NCI-H1417 (cell line): ENCODE measurements around the gene CCDC40.

ENCODE experiments used
- DNase-seq, 3 experiments: peaks; one replicate each; lab custom pipeline; 2025; lab: John Stamatoyannopoulos, UW

The CCDC40 gene

DNA sequence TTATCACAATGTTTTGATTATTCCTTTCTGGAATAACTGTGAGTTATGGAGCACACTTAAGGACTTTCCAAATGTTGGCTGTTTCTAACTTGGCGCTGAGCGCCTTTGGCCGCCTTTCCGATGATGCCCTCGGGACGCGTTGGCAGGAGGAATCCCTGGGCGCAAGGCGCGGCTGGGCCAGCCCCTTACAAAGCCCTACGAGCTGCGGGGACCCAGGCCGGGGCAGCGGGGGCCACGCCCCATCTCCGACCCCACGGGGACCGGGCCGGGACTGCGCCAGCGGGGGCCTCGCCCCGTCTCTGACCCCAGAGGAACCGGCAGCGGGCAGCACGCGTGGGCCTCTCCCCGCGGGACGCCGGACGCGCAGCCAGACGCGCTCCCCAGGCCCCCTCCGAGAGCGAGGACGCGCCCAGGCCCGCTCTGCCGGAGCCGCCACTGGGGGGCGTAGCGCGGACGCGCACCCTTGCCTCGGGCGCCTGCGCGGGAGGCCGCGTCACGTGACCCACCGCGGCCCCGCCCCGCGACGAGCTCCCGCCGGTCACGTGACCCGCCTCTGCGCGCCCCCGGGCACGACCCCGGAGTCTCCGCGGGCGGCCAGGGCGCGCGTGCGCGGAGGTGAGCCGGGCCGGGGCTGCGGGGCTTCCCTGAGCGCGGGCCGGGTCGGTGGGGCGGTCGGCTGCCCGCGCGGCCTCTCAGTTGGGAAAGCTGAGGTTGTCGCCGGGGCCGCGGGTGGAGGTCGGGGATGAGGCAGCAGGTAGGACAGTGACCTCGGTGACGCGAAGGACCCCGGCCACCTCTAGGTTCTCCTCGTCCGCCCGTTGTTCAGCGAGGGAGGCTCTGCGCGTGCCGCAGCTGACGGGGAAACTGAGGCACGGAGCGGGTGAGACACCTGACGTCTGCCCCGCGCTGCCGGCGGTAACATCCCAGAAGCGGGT is 64.8 kb downstream of the CCDC40 start, which contains the start of gene GAA:
Gene GAA, plus strand, starts transcription at position 571 of the 935 bp plus-strand sequence. CDS start 3,006 bp downstream, outside the sequence.
- peak; percentile 90 to 93 (median 92) for DNase-seq

DNA sequence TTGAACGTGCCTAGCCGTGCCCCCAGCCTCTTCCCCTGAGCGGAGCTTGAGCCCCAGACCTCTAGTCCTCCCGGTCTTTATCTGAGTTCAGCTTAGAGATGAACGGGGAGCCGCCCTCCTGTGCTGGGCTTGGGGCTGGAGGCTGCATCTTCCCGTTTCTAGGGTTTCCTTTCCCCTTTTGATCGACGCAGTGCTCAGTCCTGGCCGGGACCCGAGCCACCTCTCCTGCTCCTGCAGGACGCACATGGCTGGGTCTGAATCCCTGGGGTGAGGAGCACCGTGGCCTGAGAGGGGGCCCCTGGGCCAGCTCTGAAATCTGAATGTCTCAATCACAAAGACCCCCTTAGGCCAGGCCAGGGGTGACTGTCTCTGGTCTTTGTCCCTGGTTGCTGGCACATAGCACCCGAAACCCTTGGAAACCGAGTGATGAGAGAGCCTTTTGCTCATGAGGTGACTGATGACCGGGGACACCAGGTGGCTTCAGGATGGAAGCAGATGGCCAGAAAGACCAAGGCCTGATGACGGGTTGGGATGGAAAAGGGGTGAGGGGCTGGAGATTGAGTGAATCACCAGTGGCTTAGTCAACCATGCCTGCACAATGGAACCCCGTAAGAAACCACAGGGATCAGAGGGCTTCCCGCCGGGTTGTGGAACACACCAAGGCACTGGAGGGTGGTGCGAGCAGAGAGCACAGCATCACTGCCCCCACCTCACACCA is 65.7 kb downstream of the CCDC40 start:
- DNase-seq: peak in 2 of 3 experiments; percentile 50 to 68

- no peak for DNase-seq
These were observed 66.4 kb downstream of the CCDC40 start for GRCh38 chr17:80102664-80103448.

DNA sequence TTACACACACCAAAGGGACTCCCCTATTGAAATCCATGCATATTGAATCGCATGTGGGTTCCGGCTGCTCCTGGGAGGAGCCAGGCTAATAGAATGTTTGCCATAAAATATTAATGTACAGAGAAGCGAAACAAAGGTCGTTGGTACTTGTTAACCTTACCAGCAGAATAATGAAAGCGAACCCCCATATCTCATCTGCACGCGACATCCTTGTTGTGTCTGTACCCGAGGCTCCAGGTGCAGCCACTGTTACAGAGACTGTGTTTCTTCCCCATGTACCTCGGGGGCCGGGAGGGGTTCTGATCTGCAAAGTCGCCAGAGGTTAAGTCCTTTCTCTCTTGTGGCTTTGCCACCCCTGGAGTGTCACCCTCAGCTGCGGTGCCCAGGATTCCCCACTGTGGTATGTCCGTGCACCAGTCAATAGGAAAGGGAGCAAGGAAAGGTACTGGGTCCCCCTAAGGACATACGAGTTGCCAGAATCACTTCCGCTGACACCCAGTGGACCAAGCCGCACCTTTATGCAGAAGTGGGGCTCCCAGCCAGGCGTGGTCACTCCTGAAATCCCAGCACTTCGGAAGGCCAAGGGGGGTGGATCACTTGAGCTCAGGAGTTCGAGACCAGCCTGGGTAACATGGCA is 67.1 kb downstream of the CCDC40 start:
- no peak for DNase-seq

GRCh38 chr17:80104321-80104955 is 68.0 kb downstream of the CCDC40 start:
- peak; percentile 85 to 94 (median 88) for DNase-seq

DNA sequence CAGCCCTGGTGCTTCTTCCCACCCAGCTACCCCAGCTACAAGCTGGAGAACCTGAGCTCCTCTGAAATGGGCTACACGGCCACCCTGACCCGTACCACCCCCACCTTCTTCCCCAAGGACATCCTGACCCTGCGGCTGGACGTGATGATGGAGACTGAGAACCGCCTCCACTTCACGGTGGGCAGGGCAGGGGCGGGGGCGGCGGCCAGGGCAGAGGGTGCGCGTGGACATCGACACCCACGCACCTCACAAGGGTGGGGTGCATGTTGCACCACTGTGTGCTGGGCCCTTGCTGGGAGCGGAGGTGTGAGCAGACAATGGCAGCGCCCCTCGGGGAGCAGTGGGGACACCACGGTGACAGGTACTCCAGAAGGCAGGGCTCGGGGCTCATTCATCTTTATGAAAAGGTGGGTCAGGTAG is 68.5 kb downstream of the CCDC40 start:
- peak in 1 of 3 experiments; percentile 46 for DNase-seq

DNA sequence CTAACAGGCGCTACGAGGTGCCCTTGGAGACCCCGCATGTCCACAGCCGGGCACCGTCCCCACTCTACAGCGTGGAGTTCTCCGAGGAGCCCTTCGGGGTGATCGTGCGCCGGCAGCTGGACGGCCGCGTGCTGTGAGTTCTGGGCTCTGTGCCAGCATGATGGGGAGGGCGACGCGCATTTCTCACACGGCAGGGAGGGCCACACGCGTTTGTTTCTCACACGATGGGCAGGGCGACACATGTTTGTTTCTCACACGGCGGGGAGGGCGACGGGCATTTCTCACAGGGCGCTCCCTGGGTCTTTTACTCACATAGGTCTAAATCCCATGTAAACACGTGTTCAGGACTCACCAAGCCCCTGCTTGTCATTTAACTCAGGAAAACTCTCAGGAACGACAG is 69.3 kb downstream of the CCDC40 start:
- peak; percentile 74 to 91 (median 76) for DNase-seq

GRCh38 chr17:80106176-80106575 is 69.7 kb downstream of the CCDC40 start:
- DNase-seq: peak in 1 of 3 experiments; percentile 60

DNA sequence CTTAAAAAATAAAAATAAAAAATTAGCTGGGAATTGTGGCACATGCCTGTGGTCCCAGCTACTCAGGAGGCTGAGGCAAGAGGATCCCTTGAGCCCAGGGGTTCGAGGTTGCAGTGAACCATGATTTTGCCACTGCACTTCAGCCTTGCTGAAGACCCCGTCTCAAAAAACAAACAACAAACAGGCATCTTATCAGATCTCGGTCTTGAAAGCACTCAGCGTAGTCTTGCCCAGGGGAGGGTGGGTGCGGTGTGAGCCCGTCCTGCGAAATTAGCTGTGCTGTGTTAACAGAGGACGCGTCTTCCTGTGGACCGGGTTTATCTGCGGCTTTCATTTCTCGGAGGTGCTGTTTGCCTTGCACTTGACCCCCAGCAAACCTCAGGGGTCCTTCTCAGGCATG is 70.3 kb downstream of the CCDC40 start:
- DNase-seq: no peak

DNA sequence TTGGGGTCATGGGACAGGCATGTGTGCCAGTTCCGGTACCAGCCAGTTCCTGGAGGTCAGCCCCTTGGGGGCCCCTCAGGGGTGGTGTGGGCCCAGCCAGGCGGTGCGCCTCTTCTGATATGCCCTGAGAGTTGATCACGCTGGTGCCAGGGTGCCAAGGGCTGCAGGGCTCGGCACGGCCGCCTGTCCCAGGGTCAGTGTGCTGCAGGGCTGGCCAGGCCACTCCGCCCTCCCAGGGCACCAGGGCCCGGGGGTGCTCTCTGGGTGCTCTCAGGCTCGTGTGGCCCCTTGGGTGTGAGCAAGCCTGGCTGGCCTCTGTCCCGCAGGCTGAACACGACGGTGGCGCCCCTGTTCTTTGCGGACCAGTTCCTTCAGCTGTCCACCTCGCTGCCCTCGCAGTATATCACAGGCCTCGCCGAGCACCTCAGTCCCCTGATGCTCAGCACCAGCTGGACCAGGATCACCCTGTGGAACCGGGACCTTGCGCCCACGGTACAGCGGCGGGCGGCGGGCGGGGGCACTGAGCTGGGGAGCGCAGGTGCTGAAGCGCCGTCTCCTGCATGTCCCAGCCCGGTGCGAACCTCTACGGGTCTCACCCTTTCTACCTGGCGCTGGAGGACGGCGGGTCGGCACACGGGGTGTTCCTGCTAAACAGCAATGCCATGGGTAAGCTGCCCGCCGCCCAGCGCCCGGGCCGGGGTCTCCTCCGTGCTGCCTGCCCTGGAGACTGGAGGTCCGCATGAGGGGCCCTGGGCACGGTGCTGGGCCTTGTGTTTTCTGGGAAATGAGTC is 71.0 kb downstream of the CCDC40 start:
- no peak for DNase-seq

- DNase-seq: no peak
These were observed 71.9 kb downstream of the CCDC40 start for GRCh38 chr17:80108036-80108971.

DNA sequence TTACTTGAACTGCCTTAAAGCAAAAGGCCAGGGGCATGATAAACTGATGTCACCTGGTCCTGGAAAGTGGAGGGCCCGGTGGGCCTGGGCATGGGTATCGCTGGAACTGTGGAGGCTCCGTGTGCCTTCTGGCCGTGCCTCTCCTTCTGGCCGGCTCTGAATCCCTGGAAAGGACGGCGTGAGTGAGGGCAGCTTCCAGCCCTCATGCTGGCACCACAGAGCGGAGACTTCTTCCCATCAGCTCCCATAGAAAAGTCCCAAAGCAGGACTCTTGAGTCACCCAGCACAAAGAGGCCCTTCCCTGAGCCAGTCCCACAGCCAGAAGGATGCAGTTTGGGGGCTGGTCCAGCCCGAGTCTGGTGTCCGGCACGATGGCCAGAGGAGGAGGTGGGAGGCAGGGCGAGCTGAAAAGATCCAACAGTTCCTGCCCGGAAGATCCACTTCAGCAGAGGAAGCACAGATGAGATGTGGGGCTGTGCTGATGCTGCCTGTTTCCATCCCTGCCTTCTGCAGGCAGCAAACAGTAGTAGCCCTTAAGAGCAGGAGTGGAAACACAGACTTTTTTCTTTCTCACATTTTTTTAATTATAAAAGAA is 72.7 kb downstream of the CCDC40 start:
- DNase-seq: no peak

DNA sequence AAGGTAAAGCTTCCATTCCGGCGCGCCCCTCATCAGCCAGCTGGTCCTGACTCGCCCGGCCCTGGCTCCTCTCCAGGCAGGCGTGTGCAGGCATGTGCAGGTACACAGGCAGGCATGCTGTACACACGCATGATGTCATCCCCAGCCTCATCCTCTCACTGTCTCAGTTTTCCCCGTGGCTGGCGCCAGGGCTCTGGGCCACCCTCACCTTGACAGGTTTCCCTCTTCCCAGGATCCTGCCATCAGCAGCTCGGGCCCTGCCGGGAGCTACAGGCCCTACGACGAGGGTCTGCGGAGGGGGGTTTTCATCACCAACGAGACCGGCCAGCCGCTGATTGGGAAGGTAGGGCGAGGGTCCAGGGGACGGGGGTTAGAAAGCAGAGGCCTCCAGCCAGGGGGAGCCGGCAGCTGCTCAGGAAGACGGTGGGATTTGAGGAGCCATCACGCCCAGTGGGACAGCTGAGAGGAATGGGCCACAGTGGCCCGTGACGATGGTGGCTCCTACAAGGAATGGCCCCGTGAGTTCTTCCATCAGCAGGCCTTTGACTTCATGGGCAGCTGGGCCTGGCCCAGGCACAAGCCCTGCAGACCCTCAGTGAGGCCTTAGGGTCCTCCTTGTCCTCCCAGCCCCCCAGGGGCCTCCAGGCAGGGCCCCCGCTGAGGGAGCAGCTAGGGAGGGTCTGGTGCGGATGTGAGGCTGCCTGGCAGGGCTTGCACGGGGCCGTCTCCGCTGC is 73.4 kb downstream of the CCDC40 start:
- DNase-seq: peak; percentile 22 to 72 (median 29)

DNA sequence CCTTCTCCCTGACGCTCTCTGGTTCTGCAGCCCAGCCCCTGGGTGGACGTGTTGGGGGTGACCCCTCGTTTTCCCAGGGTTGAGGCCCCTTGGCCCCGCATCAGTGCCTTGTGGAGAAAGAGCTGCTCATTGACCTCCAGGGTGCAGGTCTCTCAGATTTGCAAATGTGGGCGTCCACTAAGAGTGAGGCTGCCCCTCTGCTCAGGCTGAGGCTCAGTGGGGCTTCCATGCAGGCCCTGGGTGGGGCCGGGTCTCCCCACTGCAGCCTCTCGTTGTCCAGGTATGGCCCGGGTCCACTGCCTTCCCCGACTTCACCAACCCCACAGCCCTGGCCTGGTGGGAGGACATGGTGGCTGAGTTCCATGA is 74.0 kb downstream of the CCDC40 start:
- DNase-seq: no peak

DNA sequence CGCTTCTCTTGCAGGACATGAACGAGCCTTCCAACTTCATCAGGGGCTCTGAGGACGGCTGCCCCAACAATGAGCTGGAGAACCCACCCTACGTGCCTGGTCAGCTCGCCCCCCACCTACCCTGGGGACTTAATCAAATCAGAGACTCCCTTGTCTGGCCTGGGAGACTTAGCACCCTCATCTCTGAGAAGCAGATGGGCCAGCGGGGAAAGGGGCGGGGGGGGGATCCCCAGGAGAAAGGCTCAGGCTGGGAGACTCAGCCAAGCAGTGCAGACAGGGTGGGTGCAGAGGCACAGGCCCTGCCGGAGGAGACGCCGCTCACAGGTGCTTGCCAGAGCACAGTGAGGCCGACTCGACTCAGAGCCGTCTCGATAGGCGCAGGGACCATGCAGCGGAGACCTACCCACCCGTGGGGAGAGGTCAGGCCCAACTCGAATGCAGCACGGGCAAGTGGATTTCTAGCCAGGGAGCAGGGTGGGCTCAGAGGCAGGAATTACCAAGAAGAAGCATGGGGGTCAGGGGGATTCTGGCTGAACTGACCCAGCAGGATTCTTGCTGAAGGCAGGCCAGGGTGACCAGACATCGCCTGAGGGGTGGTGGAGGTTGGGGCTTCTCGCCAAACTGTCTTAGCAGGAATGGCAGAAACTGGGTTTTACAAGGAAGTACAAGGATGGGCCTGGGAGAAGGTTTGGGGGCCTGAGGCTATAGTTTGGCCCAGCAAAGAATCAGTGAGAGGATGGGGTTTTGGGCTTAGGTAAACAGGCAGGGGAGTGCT is 74.7 kb downstream of the CCDC40 start:
- no peak for DNase-seq

- no peak for DNase-seq
These were observed 75.4 kb downstream of the CCDC40 start for GRCh38 chr17:80111702-80112470.
